Suprapubic skin (tissue), 4 donors: Measurements from ENCODE around the gene ITPR2. TPM values are rescaled to one million over a fixed set of nuclear protein-coding genes. Genes with fewer than 3 reads are reported as not detected.

Experiments used
- DNase-seq, 2 donors: peaks; one replicate each; pipeline ENCODE4 v3.0.0-alpha.2; 2019; ENCODE audit warnings: low spot score in 2 of 2
- H3K27ac ChIP-seq: fragments of 200-600 bp; sonication (generic); one replicate; pipeline ENCODE4 v1.5.1; 2019
- H3K27me3 ChIP-seq: fragments of 200-600 bp; sonication (generic); one replicate; pipeline ENCODE4 v1.5.1; 2019
- H3K36me3 ChIP-seq: fragments of 200-600 bp; sonication (generic); one replicate; pipeline ENCODE4 v1.5.1; 2019
- H3K4me1 ChIP-seq: fragments of 200-600 bp; sonication (generic); one replicate; pipeline ENCODE4 v1.5.1; 2019
- H3K4me3 ChIP-seq: fragments of 200-600 bp; sonication (generic); one replicate; pipeline ENCODE4 v1.5.1; 2019; ENCODE audit warnings: mild to moderate bottlenecking
- H3K9me3 ChIP-seq: fragments of 200-600 bp; sonication (generic); one replicate; pipeline ENCODE4 v1.5.1; 2019
- EP300 ChIP-seq: sonication (generic); formaldehyde crosslinking; IDR thresholded peaks from one replicate; pipeline ENCODE4 v1.6.1; 2017; ENCODE audit warnings: antibody characterized with exemption
- POLR2A ChIP-seq, 2 donors: fragments of 450-650 bp; IDR thresholded peaks; one replicate each; pipeline ENCODE4 v1.6.1; 2017; ENCODE audit warnings: antibody characterized with exemption in 2 of 2, mild to moderate bottlenecking in 2 of 2, moderate library complexity in 2 of 2
- POLR2AphosphoS5 ChIP-seq, 3 donors: sonication (generic); formaldehyde crosslinking; IDR thresholded peaks; one replicate each; pipeline ENCODE4 v1.6.1; 2017; ENCODE audit warnings: antibody characterized with exemption in 3 of 3
- WGBS: methylation state at CpG from one replicate; pipeline ENCODE4 v1.1.5; 2018; 5-methylcytosine and 5-hydroxymethylcytosine counted together
- total RNA-seq, 4 donors: library from RNA; depleted of rRNA; stranded (reverse); fragments of >200 nt; gene quantifications; one replicate each; pipeline ENCODE4 v1.1.0, GENCODE V29; 2016
- TF ChIP-seq, protein P1 (sequence below), 2 donors: fragments of 200-600 bp in 1 of 2; fragments of 450-650 bp in 1 of 2; sonication (generic) in 1 of 2; IDR thresholded peaks; one replicate each; pipeline ENCODE4 v1.5.1; 2016 to 2019; ENCODE audit warnings: antibody characterized with exemption in 2 of 2, mild to moderate bottlenecking in 1 of 2, moderate library complexity in 1 of 2

The ITPR2 gene
- total RNA-seq, 4 donors from 2014 or later: 59.6 to 159 (median 72.1) TPM

DNA sequence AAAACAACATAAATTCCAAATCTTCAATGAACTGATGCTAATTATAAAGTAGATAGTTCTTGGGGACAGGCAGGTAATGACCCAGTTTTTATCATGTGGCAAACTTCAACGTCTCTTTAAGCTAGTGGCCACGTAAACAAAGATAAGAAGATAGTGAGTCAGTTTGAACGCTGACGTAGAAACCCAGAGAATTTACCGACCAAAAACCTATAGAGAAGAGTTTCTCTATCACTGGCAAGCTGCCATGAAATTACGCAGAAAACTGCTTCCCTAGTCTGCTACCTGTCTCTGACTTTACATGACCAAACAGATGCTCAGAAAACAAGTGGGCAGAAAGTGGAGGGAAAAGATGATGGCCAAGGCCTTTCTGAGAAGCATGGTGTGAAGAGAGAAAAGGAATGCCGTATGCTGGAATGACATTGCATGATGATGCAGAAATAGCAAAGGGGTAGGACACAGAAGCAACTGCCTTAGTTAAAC lies 136.3 kb downstream of the ITPR2 start:
- Histone ChIP-seq H3K4me1 (peaks cover 3% of the 10 kb centered on the region), H3K27ac (no peak overlapping the region), H3K27me3 (no peaks in the 10 kb centered on the region), H3K36me3 (peaks cover 16% of the 10 kb centered on the region), H3K4me3 (no peak overlapping the region), H3K9me3 (no peaks in the 10 kb centered on the region)
- no peak for DNase-seq
- TF ChIP-seq POLR2A (IDR thresholded peaks at IDR 0.05): no peak
- TF ChIP-seq, protein P1, sequence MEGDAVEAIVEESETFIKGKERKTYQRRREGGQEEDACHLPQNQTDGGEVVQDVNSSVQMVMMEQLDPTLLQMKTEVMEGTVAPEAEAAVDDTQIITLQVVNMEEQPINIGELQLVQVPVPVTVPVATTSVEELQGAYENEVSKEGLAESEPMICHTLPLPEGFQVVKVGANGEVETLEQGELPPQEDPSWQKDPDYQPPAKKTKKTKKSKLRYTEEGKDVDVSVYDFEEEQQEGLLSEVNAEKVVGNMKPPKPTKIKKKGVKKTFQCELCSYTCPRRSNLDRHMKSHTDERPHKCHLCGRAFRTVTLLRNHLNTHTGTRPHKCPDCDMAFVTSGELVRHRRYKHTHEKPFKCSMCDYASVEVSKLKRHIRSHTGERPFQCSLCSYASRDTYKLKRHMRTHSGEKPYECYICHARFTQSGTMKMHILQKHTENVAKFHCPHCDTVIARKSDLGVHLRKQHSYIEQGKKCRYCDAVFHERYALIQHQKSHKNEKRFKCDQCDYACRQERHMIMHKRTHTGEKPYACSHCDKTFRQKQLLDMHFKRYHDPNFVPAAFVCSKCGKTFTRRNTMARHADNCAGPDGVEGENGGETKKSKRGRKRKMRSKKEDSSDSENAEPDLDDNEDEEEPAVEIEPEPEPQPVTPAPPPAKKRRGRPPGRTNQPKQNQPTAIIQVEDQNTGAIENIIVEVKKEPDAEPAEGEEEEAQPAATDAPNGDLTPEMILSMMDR (IDR thresholded peaks at IDR 0.05): no peak
- TF ChIP-seq POLR2AphosphoS5 (IDR thresholded peaks at IDR 0.05): no peak
- TF ChIP-seq EP300: no peak
- 91% methylated on average over 7 of the region's 7 CpGs for WGBS

DNA sequence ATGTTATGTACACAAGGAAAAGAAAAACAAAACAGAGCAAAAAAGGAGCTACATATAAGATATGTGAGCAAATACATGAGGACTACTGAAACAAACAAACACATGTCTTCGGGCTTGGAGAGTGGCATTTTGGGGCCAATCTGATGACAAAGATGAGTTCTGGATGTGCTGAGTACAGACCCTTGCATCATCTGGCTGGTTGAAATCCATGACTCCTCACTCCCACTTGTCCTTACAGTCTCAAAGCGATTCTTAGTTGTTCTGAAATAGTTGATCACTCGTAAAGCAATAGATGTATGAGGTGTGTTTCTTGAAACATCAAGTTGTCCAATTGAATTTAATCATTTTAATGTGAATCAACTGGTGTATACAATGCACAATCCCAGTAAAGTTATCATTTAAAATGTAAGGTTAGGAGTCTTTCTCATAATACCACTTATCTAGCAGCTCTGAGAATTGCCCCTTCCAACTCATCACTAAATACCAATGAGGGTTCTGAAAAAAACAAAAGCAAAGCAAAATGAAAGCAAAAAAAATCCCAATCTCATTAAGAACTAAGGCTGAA lies 136.9 kb downstream of the ITPR2 start:
- DNase-seq: no peak
- Histone ChIP-seq H3K4me1 (no peaks in the 10 kb centered on the region), H3K9me3 (no peaks in the 10 kb centered on the region)

DNA sequence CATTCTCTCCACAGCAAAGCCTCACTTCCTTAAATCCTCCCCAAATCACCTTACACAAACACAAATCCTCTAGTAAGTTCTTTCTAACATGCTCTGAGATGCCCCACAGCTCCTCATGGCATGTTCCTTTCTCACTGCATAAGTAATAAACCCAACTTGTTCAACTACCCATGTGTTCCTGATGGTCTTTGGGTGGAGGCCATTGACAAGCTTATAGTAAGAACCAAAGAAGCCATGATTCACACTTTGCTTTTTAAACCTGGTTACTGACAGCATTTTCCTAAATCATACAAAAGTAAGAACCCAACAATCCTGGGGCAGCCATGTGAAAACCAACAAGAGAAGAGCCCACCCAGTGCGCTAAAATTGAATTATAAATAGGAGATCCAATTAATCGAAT lies 138.6 kb downstream of the ITPR2 start:
- no peak overlapping the region for H3K27ac ChIP-seq
- H3K36me3 ChIP-seq: peaks cover 12% of the 10 kb centered on the region
- DNase-seq: no peak
- H3K9me3 ChIP-seq: no peaks in the 10 kb centered on the region
- H3K4me3 ChIP-seq: no peak overlapping the region
- TF ChIP-seq, protein P1 (IDR thresholded peaks at IDR 0.05): no peak
- no peak for TF ChIP-seq EP300
- no peak for TF ChIP-seq POLR2A (IDR thresholded peaks at IDR 0.05)
- no peak for TF ChIP-seq POLR2AphosphoS5 (IDR thresholded peaks at IDR 0.05)
- 98% methylated on average over 2 of the region's 2 CpGs for WGBS
- H3K4me1 ChIP-seq: no peaks in the 10 kb centered on the region
- no peaks in the 10 kb centered on the region for H3K27me3 ChIP-seq

More for the DNA sequence above, 136.9 kb downstream of the ITPR2 start:
- 96% methylated on average over 3 of the region's 3 CpGs for WGBS
- Histone ChIP-seq H3K36me3 (peaks cover 16% of the 10 kb centered on the region), H3K27me3 (no peaks in the 10 kb centered on the region), H3K27ac (no peak overlapping the region), H3K4me3 (no peak overlapping the region)
- TF ChIP-seq EP300 (no peak), POLR2A (IDR thresholded peaks at IDR 0.05) (no peak)
- TF ChIP-seq, protein P1 (IDR thresholded peaks at IDR 0.05): no peak

DNA sequence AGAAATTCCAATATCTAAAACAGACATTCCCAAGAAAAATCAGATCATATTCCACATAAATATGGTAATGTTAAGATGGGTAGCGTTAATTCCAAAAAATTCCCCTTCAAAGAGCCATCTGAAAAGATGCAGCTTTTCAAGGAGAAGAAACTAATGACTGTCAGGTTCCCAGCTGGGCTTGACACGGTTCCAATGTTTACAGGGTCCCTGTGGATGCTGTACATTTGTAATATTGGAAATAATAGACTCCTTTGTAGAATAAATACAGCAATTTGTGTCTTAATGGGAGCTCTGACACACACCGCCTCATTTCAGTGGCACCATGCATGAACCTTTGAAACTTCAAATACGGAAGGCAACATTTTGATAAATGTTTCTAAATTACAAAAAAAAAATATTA lies 140.6 kb downstream of the ITPR2 start:
- 87% methylated on average over 4 of the region's 4 CpGs for WGBS
- no peaks in the 10 kb centered on the region for H3K4me1 ChIP-seq
- H3K4me3 ChIP-seq: no peak overlapping the region
- H3K9me3 ChIP-seq: no peaks in the 10 kb centered on the region
- no peak for DNase-seq
- TF ChIP-seq POLR2AphosphoS5 (IDR thresholded peaks at IDR 0.05): no peak
- H3K27me3 ChIP-seq: no peaks in the 10 kb centered on the region
- H3K36me3 ChIP-seq: peaks cover 16% of the 10 kb centered on the region
- H3K27ac ChIP-seq: no peak overlapping the region

DNA sequence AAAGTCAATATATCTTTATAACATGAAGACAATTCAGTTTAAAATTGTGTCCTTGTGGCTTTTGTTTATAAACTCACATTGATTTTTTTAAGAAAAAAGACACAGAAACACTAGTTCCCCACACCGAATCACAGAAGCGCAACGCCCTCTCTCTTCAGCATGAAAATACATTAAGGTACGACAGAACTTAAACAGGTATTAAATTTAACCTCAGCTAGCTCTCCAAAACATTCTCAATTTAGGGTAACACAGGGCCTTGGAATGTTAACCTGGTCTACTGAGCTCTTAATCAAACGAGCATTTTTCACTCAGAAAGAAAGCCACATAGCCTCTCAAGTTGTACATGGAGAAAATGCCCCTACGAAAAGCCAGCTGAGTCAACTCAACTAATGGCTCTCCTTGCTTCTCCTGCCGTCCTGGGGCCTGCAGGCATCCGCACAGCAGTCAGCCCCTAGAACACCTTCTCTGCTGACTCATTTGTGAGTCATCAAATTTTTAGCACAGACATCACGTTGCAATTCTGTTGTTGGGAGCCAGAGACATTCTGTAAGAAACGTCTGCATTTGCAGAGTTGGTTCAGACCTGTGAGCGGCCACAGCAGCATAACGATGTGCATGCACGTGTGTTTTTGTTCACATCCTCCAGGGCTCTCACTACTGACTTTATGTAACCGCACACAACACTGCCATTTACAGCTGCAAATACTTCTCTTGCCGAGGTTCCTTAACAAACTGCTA lies 141.6 kb downstream of the ITPR2 start:
- Histone ChIP-seq H3K9me3 (no peaks in the 10 kb centered on the region), H3K36me3 (peaks cover 8% of the 10 kb centered on the region), H3K27me3 (no peaks in the 10 kb centered on the region), H3K4me3 (no peak overlapping the region), H3K4me1 (no peaks in the 10 kb centered on the region), H3K27ac (no peak overlapping the region)
- WGBS: 69% methylated on average over 15 of the region's 15 CpGs
- DNase-seq: no peak
- TF ChIP-seq EP300 (no peak), POLR2A (IDR thresholded peaks at IDR 0.05) (no peak), POLR2AphosphoS5 (IDR thresholded peaks at IDR 0.05) (no peak)
- TF ChIP-seq, protein P1 (IDR thresholded peaks at IDR 0.05): no peak
